Activated CD4-positive, alpha-beta T cell treated with anti-CD3 and anti-CD28 coated beads, Interleukin-2, Interleukin-6, amounts not matched to agents 100 ng/mL and 50 ng/mL, durations not matched to agents 16 hours and 8 hours (primary cell): ENCODE results near the gene ANKRD33B.
"Not testable (repeated sequence)": the region's sequence is repeated elsewhere in the genome, so short reads cannot be mapped to it uniquely, and the experiment has no call there.

Experiments used
- DNase-seq: peaks from one replicate; pipeline ENCODE4 v3.0.0-alpha.2; 2020

The ANKRD33B gene

GRCh38 chr5:10538103-10538788 is 25.6 kb upstream of the ANKRD33B start:
- no peak for DNase-seq

GRCh38 chr5:10538789-10539686 is 24.8 kb upstream of the ANKRD33B start:
- no peak for DNase-seq

- DNase-seq = no peak
Observed at GRCh38 chr5:10539687-10539998, 24.2 kb upstream of the ANKRD33B start.

GRCh38 chr5:10540036-10540544 is 23.8 kb upstream of the ANKRD33B start:
- DNase-seq = no peak

GRCh38 chr5:10540951-10541646 is 22.8 kb upstream of the ANKRD33B start:
- no peak for DNase-seq

GRCh38 chr5:10542055-10542550 is 21.8 kb upstream of the ANKRD33B start:
- DNase-seq = no peak

- DNase-seq = no peak
Observed at GRCh38 chr5:10543585-10544040, 20.3 kb upstream of the ANKRD33B start.

GRCh38 chr5:10545084-10545483 is 18.8 kb upstream of the ANKRD33B start:
- DNase-seq = no peak

GRCh38 chr5:10546186-10546585 is 17.7 kb upstream of the ANKRD33B start:
- DNase-seq = no peak

- no peak for DNase-seq
Observed at GRCh38 chr5:10548418-10549122, 15.3 kb upstream of the ANKRD33B start.

- not testable (repeated sequence) for DNase-seq
Observed at GRCh38 chr5:10549123-10549514, 14.8 kb upstream of the ANKRD33B start.

GRCh38 chr5:10550222-10550995 is 13.5 kb upstream of the ANKRD33B start:
- DNase-seq = no peak

- no peak for DNase-seq
Observed at GRCh38 chr5:10551782-10552138, 12.1 kb upstream of the ANKRD33B start.

- DNase-seq = no peak
Observed at GRCh38 chr5:10552183-10553143, 11.4 kb upstream of the ANKRD33B start.

GRCh38 chr5:10553476-10553875 is 10.4 kb upstream of the ANKRD33B start:
- no peak for DNase-seq

- no peak for DNase-seq
Observed at GRCh38 chr5:10555277-10555684, 8.6 kb upstream of the ANKRD33B start.

- no peak for DNase-seq
Observed at GRCh38 chr5:10556289-10556807, 7.5 kb upstream of the ANKRD33B start.

GRCh38 chr5:10556893-10557746 is 6.8 kb upstream of the ANKRD33B start:
- DNase-seq = no peak

- no peak for DNase-seq
Observed at GRCh38 chr5:10559151-10559550, 4.7 kb upstream of the ANKRD33B start.
